Measurements from ENCODE around the gene UXT. TPM values are rescaled to one million over a fixed set of nuclear protein-coding genes. Genes with fewer than 3 reads are reported as not detected.
A peak's percentile ranks its signal among the peaks of the same experiment; 100 is the strongest.

UXT gene
- polyA plus RNA-seq, 1 donor (not counting 4 experiments of a cell fraction or from before 2014, with no cell fraction given): 87.4 TPM

DNA sequence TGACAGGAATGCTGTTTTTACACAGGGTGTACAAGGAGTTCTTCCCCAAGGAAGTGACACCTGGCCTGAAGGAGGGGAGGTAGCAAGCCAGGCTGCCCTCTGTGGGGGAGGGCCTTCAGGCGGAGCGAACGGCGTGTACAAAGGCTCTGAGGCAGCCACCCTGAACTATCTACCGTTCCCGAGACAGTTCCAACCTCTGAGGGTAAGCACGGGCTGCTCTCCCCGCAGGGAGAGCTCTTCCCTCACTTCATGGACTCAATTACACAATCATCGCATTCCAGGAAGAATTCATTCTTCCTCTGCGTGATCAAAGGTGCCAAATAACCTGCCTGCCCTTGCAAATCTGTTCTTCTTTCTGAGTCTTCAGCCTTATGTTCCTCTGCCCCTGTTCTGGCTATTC is 13.4 kb downstream of the UXT start:
- H3K27me3 ChIP-seq (ENCODE audit: control insufficient read depth, extremely low read depth, insufficient read depth, low read length): no peaks in the 10 kb centered on the region
- FAIRE-seq: no peak
- no peak for TF ChIP-seq EZH2 (IDR thresholded peaks at IDR 0.05; ENCODE audit: low read length)
- TF ChIP-seq, protein P1, sequence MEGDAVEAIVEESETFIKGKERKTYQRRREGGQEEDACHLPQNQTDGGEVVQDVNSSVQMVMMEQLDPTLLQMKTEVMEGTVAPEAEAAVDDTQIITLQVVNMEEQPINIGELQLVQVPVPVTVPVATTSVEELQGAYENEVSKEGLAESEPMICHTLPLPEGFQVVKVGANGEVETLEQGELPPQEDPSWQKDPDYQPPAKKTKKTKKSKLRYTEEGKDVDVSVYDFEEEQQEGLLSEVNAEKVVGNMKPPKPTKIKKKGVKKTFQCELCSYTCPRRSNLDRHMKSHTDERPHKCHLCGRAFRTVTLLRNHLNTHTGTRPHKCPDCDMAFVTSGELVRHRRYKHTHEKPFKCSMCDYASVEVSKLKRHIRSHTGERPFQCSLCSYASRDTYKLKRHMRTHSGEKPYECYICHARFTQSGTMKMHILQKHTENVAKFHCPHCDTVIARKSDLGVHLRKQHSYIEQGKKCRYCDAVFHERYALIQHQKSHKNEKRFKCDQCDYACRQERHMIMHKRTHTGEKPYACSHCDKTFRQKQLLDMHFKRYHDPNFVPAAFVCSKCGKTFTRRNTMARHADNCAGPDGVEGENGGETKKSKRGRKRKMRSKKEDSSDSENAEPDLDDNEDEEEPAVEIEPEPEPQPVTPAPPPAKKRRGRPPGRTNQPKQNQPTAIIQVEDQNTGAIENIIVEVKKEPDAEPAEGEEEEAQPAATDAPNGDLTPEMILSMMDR (optimal IDR thresholded peaks at IDR 0.05 in 1 of 3, IDR thresholded peaks at IDR 0.05 in 1 of 3, conservative IDR thresholded peaks at IDR 0.05 in 1 of 3; ENCODE audit: extremely low read depth in 1 of 3, insufficient read depth in 2 of 3, low read length in 3 of 3): no peak

DNA sequence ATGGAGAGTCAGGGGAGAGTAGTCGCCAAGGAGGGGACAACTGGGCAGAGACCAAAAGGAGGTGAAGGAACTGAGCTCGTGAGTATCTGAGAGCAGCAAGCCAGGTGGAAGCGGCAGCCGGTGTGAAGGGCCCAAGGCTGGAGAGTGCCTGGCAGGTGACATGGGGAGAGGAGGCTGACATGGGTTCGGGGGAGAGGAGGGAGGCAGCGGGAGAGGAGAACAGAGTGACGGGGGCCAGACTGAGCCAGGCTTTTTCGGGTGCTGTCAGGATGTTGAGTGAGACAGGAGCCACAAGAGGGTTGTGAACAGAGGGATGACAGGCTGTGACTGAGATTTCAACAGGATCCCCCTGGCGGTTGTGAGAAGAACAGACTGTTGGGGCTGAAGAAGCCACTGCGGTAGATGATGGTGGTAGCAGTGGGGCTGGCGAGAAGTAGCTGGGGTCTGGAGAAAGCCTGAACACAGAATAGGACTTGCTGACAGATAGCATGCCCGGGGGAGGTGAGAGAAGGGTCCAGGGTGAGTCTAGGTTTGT is 14.4 kb downstream of the UXT start:
- Histone ChIP-seq H3K27ac (ENCODE audit: control insufficient read depth, insufficient read depth, low read length) (no peak overlapping the region), H2AFZ (ENCODE audit: control insufficient read depth, low read length) (no peak overlapping the region), H3K4me2 (ENCODE audit: control insufficient read depth, extremely low read depth, insufficient read depth, low read depth, low read length) (no peak overlapping the region), H3K4me1 (ENCODE audit: control insufficient read depth, extremely low read depth, insufficient read depth, low read length) (peaks cover 10% of the 10 kb centered on the region), H4K20me1 (ENCODE audit: control insufficient read depth, extremely low read depth, insufficient read depth, low read length) (no peaks in the 10 kb centered on the region), H3K79me2 (ENCODE audit: control insufficient read depth, insufficient read depth, low read length) (peaks cover 11% of the 10 kb centered on the region), H3K9me1 (ENCODE audit: control insufficient read depth, extremely low read depth, insufficient read depth, low read length) (peaks cover 2% of the 10 kb centered on the region), H3K9me3 (ENCODE audit: control insufficient read depth, low read depth, low read length) (no peaks in the 10 kb centered on the region), H3K27me3 (ENCODE audit: control insufficient read depth, extremely low read depth, insufficient read depth, low read length) (no peaks in the 10 kb centered on the region), H3K9ac (ENCODE audit: control insufficient read depth, extremely low read depth, insufficient read depth, low read length) (no peak overlapping the region), H3K4me3 (ENCODE audit: control insufficient read depth in 2 of 3, extremely low read depth in 1 of 3, insufficient read depth in 2 of 3, low read depth in 1 of 3, low read length in 3 of 3) (no peak overlapping the region), H3K36me3 (ENCODE audit: control insufficient read depth in 2 of 2, extremely low read depth in 1 of 2, insufficient read depth in 2 of 2, low read length in 2 of 2) (peaks cover 0 to 16% of the 10 kb centered on the region in 2 experiments)
- TF ChIP-seq EZH2 (IDR thresholded peaks at IDR 0.05; ENCODE audit: low read length): no peak
- TF ChIP-seq, protein P1 (optimal IDR thresholded peaks at IDR 0.05 in 1 of 3, IDR thresholded peaks at IDR 0.05 in 1 of 3, conservative IDR thresholded peaks at IDR 0.05 in 1 of 3; ENCODE audit: extremely low read depth in 1 of 3, insufficient read depth in 2 of 3, low read length in 3 of 3): peak; percentile 33 to 39 (median 33)
- DNase-seq (ENCODE audit: low read depth, low spot score) (no peak), FAIRE-seq (no peak)
- dilution Hi-C loops (cut with MboI; ENCODE audit: extremely low pct_ligation_motif_present, low sequenced_read_pairs): no loop called here

More for the DNA sequence above, 13.4 kb downstream of the UXT start:
- H3K9me3 ChIP-seq (ENCODE audit: control insufficient read depth, low read depth, low read length): no peaks in the 10 kb centered on the region
- no peak overlapping the region for H3K9ac ChIP-seq (ENCODE audit: control insufficient read depth, extremely low read depth, insufficient read depth, low read length)
- no peak overlapping the region for H3K27ac ChIP-seq (ENCODE audit: control insufficient read depth, insufficient read depth, low read length)
- no peaks in the 10 kb centered on the region for H4K20me1 ChIP-seq (ENCODE audit: control insufficient read depth, extremely low read depth, insufficient read depth, low read length)
- peaks cover 0 to 10% of the 10 kb centered on the region in 2 experiments for H3K36me3 ChIP-seq (ENCODE audit: control insufficient read depth in 2 of 2, extremely low read depth in 1 of 2, insufficient read depth in 2 of 2, low read length in 2 of 2)
- peaks cover 10% of the 10 kb centered on the region for H3K4me1 ChIP-seq (ENCODE audit: control insufficient read depth, extremely low read depth, insufficient read depth, low read length)
- H3K9me1 ChIP-seq (ENCODE audit: control insufficient read depth, extremely low read depth, insufficient read depth, low read length): peaks cover 2% of the 10 kb centered on the region
- peaks cover 13% of the 10 kb centered on the region for H3K79me2 ChIP-seq (ENCODE audit: control insufficient read depth, insufficient read depth, low read length)
- no peak overlapping the region for H2AFZ ChIP-seq (ENCODE audit: control insufficient read depth, low read length)
- dilution Hi-C loops (cut with MboI; ENCODE audit: extremely low pct_ligation_motif_present, low sequenced_read_pairs): no loop called here
- no peak for DNase-seq (ENCODE audit: low read depth, low spot score)
- no peak overlapping the region for H3K4me3 ChIP-seq (ENCODE audit: control insufficient read depth in 2 of 3, extremely low read depth in 1 of 3, insufficient read depth in 2 of 3, low read depth in 1 of 3, low read length in 3 of 3)
- no peak overlapping the region for H3K4me2 ChIP-seq (ENCODE audit: control insufficient read depth, extremely low read depth, insufficient read depth, low read depth, low read length)
